GM12878 (cell line): ENCODE measurements around the gene MSI2. TPM values are rescaled to one million over a fixed set of nuclear protein-coding genes. Genes with fewer than 3 reads are reported as not detected.

Experiments used
- ATAC-seq: fragments of 200-7000 bp; cut with Tn5 transposase; 3 replicates; pipeline ENCODE4 v1.9.1; 2020; ENCODE audit warnings: mild to moderate bottlenecking, moderate library complexity
- BruUV-seq: library from RNA; stranded (reverse); fragments of 400-500 nt; replicated peaks from 2 replicates; lab custom pipeline; 2021; lab: Mats Ljungman, UMichigan
- CTCF ChIA-PET: fragments of 300-600 bp; sonication (Branson Sonifier 250); formaldehyde crosslinking; extraction: SDS; loops from one replicate; lab custom pipeline; 2021; ENCODE audit warnings: inconsistent platforms; lab: Yijun Ruan, JAX
- POLR2A ChIA-PET: fragments of 350-600 bp; formaldehyde crosslinking; extraction: SDS; loops from one replicate; lab custom pipeline; 2021; ENCODE audit warnings: inconsistent platforms; lab: Charles Lee
- RAD21 ChIA-PET: fragments of 300-600 bp; sonication (Branson Sonifier 250); formaldehyde crosslinking; loops from one replicate; lab custom pipeline; 2023; ENCODE audit warnings: antibody characterized with exemption; ENCODE audit not compliant: unreplicated experiment; lab: Charles Lee
- SMC1A ChIA-PET: fragments of 300-600 bp; sonication (Branson Sonifier 250); formaldehyde crosslinking; loops from one replicate; lab custom pipeline; 2023; ENCODE audit not compliant: unreplicated experiment, uncharacterized antibody; lab: Charles Lee
- DNase-seq: peaks from one replicate; pipeline ENCODE4 v3.0.0-alpha.2; 2011; ENCODE audit warnings: low read depth, low spot score
- FAIRE-seq: peaks from 3 replicates; lab custom pipeline; 2011; peaks lifted over from hg19 to GRCh38; lab: Jason Lieb, UNC
- H2AFZ ChIP-seq: 2 replicates; pipeline ENCODE4 v1.6.0; 2011; ENCODE audit warnings: low read depth, low read length, control low read depth; ENCODE audit not compliant: control insufficient read depth
- H3K27ac ChIP-seq: 2 replicates; pipeline ENCODE4 v1.5.1; 2011; ENCODE audit warnings: control low read depth; ENCODE audit not compliant: control insufficient read depth, insufficient read depth
- H3K27me3 ChIP-seq, 2 experiments: replicated peaks in 1 of 2; 2 replicates each; pipeline versions ENCODE4 v1.6.0 to v1.6.1; 2011; ENCODE audit warnings: low read length in 1 of 2; ENCODE audit not compliant: control insufficient read depth in 2 of 2, insufficient read depth in 2 of 2
- H3K36me3 ChIP-seq, 2 experiments: 2 replicates each; pipeline ENCODE4 v1.5.1; 2011; ENCODE audit warnings: low read length in 1 of 2; ENCODE audit not compliant: control insufficient read depth in 2 of 2, insufficient read depth in 2 of 2
- H3K4me1 ChIP-seq: 2 replicates; pipeline ENCODE4 v1.6.1; 2011; ENCODE audit warnings: mild to moderate bottlenecking, low read length, moderate library complexity, mixed read lengths; ENCODE audit not compliant: control insufficient read depth, insufficient read depth
- H3K4me2 ChIP-seq: 2 replicates; pipeline ENCODE4 v1.6.0; 2011; ENCODE audit warnings: control low read depth; ENCODE audit not compliant: control insufficient read depth, insufficient read depth
- H3K4me3 ChIP-seq: fragments of 200-600 bp; sonication (generic); 2 replicates; pipeline ENCODE4 v1.5.1; 2016
- H3K79me2 ChIP-seq: 2 replicates; pipeline ENCODE4 v1.6.0; 2011; ENCODE audit warnings: low read length; ENCODE audit not compliant: control insufficient read depth, insufficient read depth
- H3K9ac ChIP-seq: 2 replicates; pipeline ENCODE4 v1.8.0; 2011; ENCODE audit warnings: low read length, control low read depth, mixed read lengths; ENCODE audit not compliant: control insufficient read depth, insufficient read depth
- H3K9me3 ChIP-seq: replicated peaks from 3 replicates; pipeline ENCODE4 v1.5.1; 2011; ENCODE audit warnings: mild to moderate bottlenecking, low read length; ENCODE audit not compliant: control insufficient read depth, insufficient read depth
- H4K20me1 ChIP-seq: 2 replicates; pipeline ENCODE4 v1.6.0; 2011; ENCODE audit not compliant: control insufficient read depth, insufficient read depth
- ETV6 ChIP-seq, 2 experiments: fragments of 450-650 bp in 1 of 2; IDR thresholded peaks in 1 of 2; conservative IDR thresholded peaks in 1 of 2; 2 replicates each; pipeline ENCODE4 v1.6.1; 2014; ENCODE audit warnings: antibody characterized with exemption in 1 of 2, borderline replicate concordance in 1 of 2, low read depth in 1 of 2, mild to moderate bottlenecking in 1 of 2, moderate library complexity in 1 of 2
- FOS ChIP-seq: IDR thresholded peaks from 3 replicates; pipeline ENCODE4 v1.6.1; 2011; ENCODE audit warnings: borderline replicate concordance; ENCODE audit not compliant: insufficient read length; ENCODE audit errors: extremely low read depth
- HDGF ChIP-seq: fragments of 450-650 bp; IDR thresholded peaks from 2 replicates; pipeline ENCODE4 v1.6.1; 2016; ENCODE audit warnings: antibody characterized with exemption
- NR2F1 ChIP-seq: fragments of 450-650 bp; conservative IDR thresholded peaks from 2 replicates; pipeline ENCODE4 v1.6.1; 2017; ENCODE audit warnings: mild to moderate bottlenecking
- RAD51 ChIP-seq: fragments of 450-650 bp; IDR thresholded peaks from 2 replicates; pipeline ENCODE4 v1.6.1; 2016; ENCODE audit warnings: moderate library complexity, mild to moderate bottlenecking, inconsistent platforms
- SRF ChIP-seq, 2 experiments: IDR thresholded peaks; 2 replicates each; pipeline ENCODE4 v1.6.1; 2011; ENCODE audit warnings: low read depth in 2 of 2, low read length in 2 of 2, mild to moderate bottlenecking in 1 of 2, moderate library complexity in 1 of 2
- STAT3 ChIP-seq: IDR thresholded peaks from 2 replicates; pipeline ENCODE4 v1.6.1; 2011; ENCODE audit warnings: low read depth, low read length, improper control_type of control experiment
- WGBS: methylation state at CpG from one replicate; pipeline ENCODE4 v1.1.6; 2016; ENCODE audit warnings: low lambda C conversion rate; ENCODE audit not compliant: insufficient replicate concordance, insufficient coverage; ENCODE audit errors: missing lambda C conversion rate; 5-methylcytosine and 5-hydroxymethylcytosine counted together
- in situ Hi-C: fragments of 300-500 bp; cut with MboI; formaldehyde crosslinking; loops from 9 replicates; pipeline ENCODE4 v1.14.3; 2018; ENCODE audit warnings: mixed read lengths
- intact Hi-C: fragments of 100-400 bp; cut with micrococcal nuclease; formaldehyde crosslinking; loops from one replicate; pipeline ENCODE4 v1.14.2; 2022; ENCODE audit not compliant: unreplicated experiment
- polyA plus RNA-seq, 11 experiments: library from polyadenylated mRNA; depleted of rRNA in 4 of 11; unstranded in 6 of 11; stranded (reverse) in 5 of 11; fragments of >200 nt; fragmentation: Nextera tagmentation in 4 of 11; fragmentation: Illumina TruSeq in 1 of 11; extraction: Ambion mirVana in 4 of 11; extraction: Trizol in 1 of 11; gene quantifications; 1 replicate in 1 of 11; 2 replicates in 10 of 11; pipeline versions ENCODE4 v1.2.1 to v1.2.3, GENCODE V29; 2011 to 2016; ENCODE audit warnings: inconsistent platforms in 2 of 11, missing spikeins in 2 of 11, low read depth in 1 of 11
- total RNA-seq, 4 experiments: library from RNA; depleted of rRNA in 3 of 4; stranded (reverse); fragments of >200 nt in 3 of 4; fragmentation: Illumina TruSeq in 1 of 4; extraction: Trizol in 1 of 4; gene quantifications; 2 replicates each; pipeline versions ENCODE4 v1.2.1 to v1.2.3, GENCODE V29; 2013 to 2021
- TF ChIP-seq, protein P1 (sequence below): IDR thresholded peaks from 2 replicates; pipeline ENCODE4 v1.6.1; 2012; ENCODE audit warnings: mild to moderate bottlenecking, low read depth, low read length
- TF ChIP-seq, protein P2 (sequence below): IDR thresholded peaks from 2 replicates; pipeline ENCODE4 v1.6.1; 2012; ENCODE audit warnings: low read depth, low read length, improper control_type of control experiment

The MSI2 gene
- total and polyA plus RNA-seq, 10 of the 15 experiments (the other 5 are each of a cell fraction or from before 2014, with no cell fraction given), result 6.1 to 76.1 (median 42.0) TPM

DNA sequence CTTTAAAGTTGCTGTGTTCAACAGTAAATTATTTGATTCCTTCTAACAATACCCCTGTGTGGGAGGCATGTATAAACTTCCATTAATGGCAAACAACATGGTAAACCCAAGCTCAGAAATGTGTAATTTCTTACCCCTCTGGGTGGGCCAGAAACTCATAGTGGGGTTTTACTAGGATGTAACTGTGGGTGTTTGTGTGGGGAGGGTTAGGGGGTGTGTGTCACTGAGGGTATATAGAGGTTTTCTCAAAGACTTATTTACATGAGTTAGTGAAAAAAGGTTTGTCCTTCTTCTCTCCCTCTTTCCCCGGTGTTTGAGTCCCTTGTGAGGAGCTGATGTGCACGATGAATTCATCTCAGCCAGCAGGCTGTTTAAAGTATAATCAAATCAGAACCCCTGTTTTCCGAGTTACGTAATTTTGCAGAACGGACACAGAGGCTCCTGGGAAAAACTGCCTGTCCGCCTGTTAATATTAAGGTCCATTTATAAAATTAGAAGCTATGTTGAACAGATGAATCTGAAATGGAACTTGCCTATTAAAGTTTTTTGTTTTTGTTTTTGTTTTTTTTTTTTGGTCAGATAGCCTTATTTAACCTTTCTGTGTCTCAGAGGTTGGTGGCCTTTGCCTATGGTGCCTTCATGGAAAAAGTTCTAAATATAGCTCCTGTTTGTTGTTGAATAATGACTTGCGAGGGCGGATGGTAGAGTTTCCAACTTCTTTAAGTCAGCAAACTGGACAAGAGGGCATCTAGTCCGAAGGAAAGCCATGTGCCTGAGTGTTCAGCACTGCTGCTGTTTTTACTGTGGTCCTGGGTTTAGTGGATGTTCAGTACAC is 73.3 kb downstream of the MSI2 start (continued):
- TF ChIP-seq, protein P1, sequence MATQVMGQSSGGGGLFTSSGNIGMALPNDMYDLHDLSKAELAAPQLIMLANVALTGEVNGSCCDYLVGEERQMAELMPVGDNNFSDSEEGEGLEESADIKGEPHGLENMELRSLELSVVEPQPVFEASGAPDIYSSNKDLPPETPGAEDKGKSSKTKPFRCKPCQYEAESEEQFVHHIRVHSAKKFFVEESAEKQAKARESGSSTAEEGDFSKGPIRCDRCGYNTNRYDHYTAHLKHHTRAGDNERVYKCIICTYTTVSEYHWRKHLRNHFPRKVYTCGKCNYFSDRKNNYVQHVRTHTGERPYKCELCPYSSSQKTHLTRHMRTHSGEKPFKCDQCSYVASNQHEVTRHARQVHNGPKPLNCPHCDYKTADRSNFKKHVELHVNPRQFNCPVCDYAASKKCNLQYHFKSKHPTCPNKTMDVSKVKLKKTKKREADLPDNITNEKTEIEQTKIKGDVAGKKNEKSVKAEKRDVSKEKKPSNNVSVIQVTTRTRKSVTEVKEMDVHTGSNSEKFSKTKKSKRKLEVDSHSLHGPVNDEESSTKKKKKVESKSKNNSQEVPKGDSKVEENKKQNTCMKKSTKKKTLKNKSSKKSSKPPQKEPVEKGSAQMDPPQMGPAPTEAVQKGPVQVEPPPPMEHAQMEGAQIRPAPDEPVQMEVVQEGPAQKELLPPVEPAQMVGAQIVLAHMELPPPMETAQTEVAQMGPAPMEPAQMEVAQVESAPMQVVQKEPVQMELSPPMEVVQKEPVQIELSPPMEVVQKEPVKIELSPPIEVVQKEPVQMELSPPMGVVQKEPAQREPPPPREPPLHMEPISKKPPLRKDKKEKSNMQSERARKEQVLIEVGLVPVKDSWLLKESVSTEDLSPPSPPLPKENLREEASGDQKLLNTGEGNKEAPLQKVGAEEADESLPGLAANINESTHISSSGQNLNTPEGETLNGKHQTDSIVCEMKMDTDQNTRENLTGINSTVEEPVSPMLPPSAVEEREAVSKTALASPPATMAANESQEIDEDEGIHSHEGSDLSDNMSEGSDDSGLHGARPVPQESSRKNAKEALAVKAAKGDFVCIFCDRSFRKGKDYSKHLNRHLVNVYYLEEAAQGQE, result no peak
- TF ChIP-seq, protein P2, sequence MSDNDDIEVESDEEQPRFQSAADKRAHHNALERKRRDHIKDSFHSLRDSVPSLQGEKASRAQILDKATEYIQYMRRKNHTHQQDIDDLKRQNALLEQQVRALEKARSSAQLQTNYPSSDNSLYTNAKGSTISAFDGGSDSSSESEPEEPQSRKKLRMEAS, result no peak
- TF ChIP-seq, all 136 proteins: peak for 0

DNA sequence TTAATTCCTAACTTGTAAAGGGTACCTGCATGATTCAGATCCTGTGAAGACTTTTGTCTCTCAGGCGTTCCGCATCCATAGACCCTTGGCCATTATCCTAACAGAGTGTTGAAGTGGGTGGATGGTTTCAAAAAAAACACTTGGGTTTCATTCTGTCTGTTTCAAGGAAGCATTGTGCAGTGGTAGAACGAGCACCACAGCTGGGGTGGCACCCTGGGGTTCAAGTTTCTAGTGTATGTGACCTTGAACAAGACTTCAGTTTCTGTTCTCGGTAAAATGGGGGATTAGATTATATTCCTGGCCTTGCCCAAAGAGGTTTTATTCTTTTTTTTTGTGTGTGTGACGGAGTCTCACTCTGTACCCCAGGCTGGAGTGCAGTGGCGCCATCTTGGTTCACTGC is 74.3 kb downstream of the MSI2 start:
- ATAC-seq, result no peak
- Histone ChIP-seq H3K9ac (no peak overlapping the region), H3K9me3 (no peaks in the 10 kb centered on the region), H3K36me3 (peaks cover 0 to 1% of the 10 kb centered on the region in 2 experiments; a peak in 3 of 4 replicates), H3K27ac (no peak overlapping the region), H2AFZ (no peak overlapping the region), H4K20me1 (no peaks in the 10 kb centered on the region), H3K4me1 (no peaks in the 10 kb centered on the region), H3K27me3 (no peaks in the 10 kb centered on the region), H3K4me2 (no peak overlapping the region), H3K79me2 (peaks cover 3% of the 10 kb centered on the region)
- FAIRE-seq, result no peak
- DNase-seq, result no peak
- in situ Hi-C loops (no loop called here), intact Hi-C loops (no loop called here)
- WGBS, result 94% methylated on average over 6 of the region's 6 CpGs
- no TSS peak for BruUV-seq
- SMC1A ChIA-PET, result interaction anchor here (1.5 kb wide), 1 partner anchor 87 kb away, joined by 3 read pairs; no protein-coding TSS in a partner anchor
- POLR2A ChIA-PET, result no interaction called here
- TF ChIP-seq HDGF (no peak), RAD51 (no peak), SRF (IDR thresholded peaks at IDR 0.05; ENCODE audit: low read depth in 2 of 2, low read length in 2 of 2) (no peak), NR2F1 (no peak), FOS (no peak), STAT3 (no peak), ETV6 (conservative IDR thresholded peaks at IDR 0.05 in 1 of 2, IDR thresholded peaks at IDR 0.05 in 1 of 2; ENCODE audit: borderline replicate concordance in 1 of 2, low read depth in 1 of 2) (no peak)
- TF ChIP-seq, all 136 proteins: peak for 0
- no peak overlapping the region for H3K4me3 ChIP-seq
- ChIA-PET RAD21 (no interaction called here), CTCF (no interaction called here)
